DND-41 (cell line): ENCODE results near the gene OR51A2.
A peak's percentile ranks its signal among the peaks of the same experiment; 100 is the strongest.
"Not testable (repeated sequence)": the region's sequence is repeated elsewhere in the genome, so short reads cannot be mapped to it uniquely, and the experiment has no call there.

Experiments
- ATAC-seq: fragments of 200-7000 bp; cut with Tn5 transposase; 3 replicates; pipeline ENCODE4 v1.9.1; 2021; ENCODE audit warnings: low read depth; ENCODE audit not compliant: insufficient read depth
- DNase-seq: peaks from one replicate; pipeline ENCODE4 v3.0.0-alpha.2; 2020
- H2AFZ ChIP-seq: 2 replicates; pipeline ENCODE4 v1.6.0; 2012; ENCODE audit warnings: low read depth, low read length
- H3K27ac ChIP-seq: 2 replicates; pipeline ENCODE4 v1.5.1; 2012; ENCODE audit warnings: low read length, inconsistent platforms
- H3K27me3 ChIP-seq: fragments of 200-600 bp; sonication (generic); 2 replicates; pipeline ENCODE4 v1.6.0; 2012; ENCODE audit warnings: low read length, mild to moderate bottlenecking, inconsistent platforms; ENCODE audit not compliant: insufficient read depth, poor library complexity
- H3K36me3 ChIP-seq: 2 replicates; pipeline ENCODE4 v1.5.1; 2012; ENCODE audit warnings: low read length, inconsistent platforms; ENCODE audit not compliant: insufficient read depth
- H3K4me1 ChIP-seq: 2 replicates; pipeline ENCODE4 v1.5.1; 2012; ENCODE audit warnings: mild to moderate bottlenecking, low read length; ENCODE audit not compliant: insufficient read depth
- H3K4me2 ChIP-seq: 2 replicates; pipeline ENCODE4 v1.6.0; 2012; ENCODE audit warnings: mild to moderate bottlenecking, moderate library complexity, low read length, inconsistent platforms; ENCODE audit not compliant: insufficient read depth
- H3K4me3 ChIP-seq, 2 experiments: fragments of 200-600 bp in 1 of 2; shearing (Covaris generic) in 1 of 2; 2 replicates each; pipeline ENCODE4 v1.5.1; 2012 to 2016; ENCODE audit warnings: inconsistent platforms in 2 of 2, low read length in 2 of 2, mild to moderate bottlenecking in 2 of 2, low read depth in 1 of 2, moderate library complexity in 1 of 2
- H3K79me2 ChIP-seq: 2 replicates; pipeline ENCODE4 v1.6.0; 2012; ENCODE audit warnings: low read length, inconsistent platforms; ENCODE audit not compliant: insufficient read depth
- H3K9ac ChIP-seq: 2 replicates; pipeline ENCODE4 v1.6.0; 2012; ENCODE audit warnings: low read depth, mild to moderate bottlenecking, inconsistent platforms, low read length, moderate library complexity
- H3K9me3 ChIP-seq: 2 replicates; pipeline ENCODE4 v1.5.1; 2012; ENCODE audit warnings: low read length, moderate library complexity, mild to moderate bottlenecking, inconsistent platforms; ENCODE audit not compliant: insufficient read depth, severe bottlenecking
- H4K20me1 ChIP-seq: 2 replicates; pipeline ENCODE4 v1.6.0; 2012; ENCODE audit warnings: low read length; ENCODE audit not compliant: insufficient read depth
- EZH2 ChIP-seq: IDR thresholded peaks from 3 replicates; pipeline ENCODE4 v1.6.1; 2012; ENCODE audit warnings: borderline replicate concordance, low read depth, mild to moderate bottlenecking, moderate library complexity, low read length, inconsistent platforms; ENCODE audit not compliant: severe bottlenecking
- TF ChIP-seq, protein P1 (sequence below): IDR thresholded peaks from 2 replicates; pipeline ENCODE4 v1.5.1; 2012; ENCODE audit warnings: borderline replicate concordance, low read length, moderate library complexity, mild to moderate bottlenecking; ENCODE audit not compliant: poor library complexity, severe bottlenecking; ENCODE audit errors: extremely low read depth

Gene OR51A2

DNA sequence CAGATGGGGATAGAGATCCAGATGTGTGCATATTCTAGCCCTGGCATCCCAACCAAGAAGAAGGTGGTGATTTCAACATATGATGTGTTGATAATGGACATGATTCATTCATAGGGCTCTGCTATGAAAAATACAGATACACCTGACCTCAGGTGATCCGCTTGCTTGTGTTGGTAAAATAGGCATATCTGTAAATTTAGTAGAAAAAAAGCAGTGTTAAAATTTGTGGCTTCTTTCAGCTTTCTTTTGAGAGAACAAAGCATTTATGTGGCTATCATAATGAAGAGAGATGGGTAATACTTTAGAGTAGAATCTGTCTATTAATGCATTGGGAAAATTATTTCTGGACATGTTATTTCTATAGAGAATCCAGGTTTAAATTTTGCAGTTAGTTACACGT, at the start of gene OR51A2:
Gene OR51A2 (minus strand): TSS at position 101 of the 400 bp plus-strand sequence. CDS start 0 bp downstream, at position 101.
- H3K36me3 ChIP-seq, H3K27me3 ChIP-seq, H4K20me1 ChIP-seq, H3K27ac ChIP-seq, ATAC-seq, H3K4me1 ChIP-seq, H3K9me3 ChIP-seq, H3K79me2 ChIP-seq, H3K4me2 ChIP-seq, H3K9ac ChIP-seq, H2AFZ ChIP-seq, DNase-seq, H3K4me3 ChIP-seq: not testable (repeated sequence)

DNA sequence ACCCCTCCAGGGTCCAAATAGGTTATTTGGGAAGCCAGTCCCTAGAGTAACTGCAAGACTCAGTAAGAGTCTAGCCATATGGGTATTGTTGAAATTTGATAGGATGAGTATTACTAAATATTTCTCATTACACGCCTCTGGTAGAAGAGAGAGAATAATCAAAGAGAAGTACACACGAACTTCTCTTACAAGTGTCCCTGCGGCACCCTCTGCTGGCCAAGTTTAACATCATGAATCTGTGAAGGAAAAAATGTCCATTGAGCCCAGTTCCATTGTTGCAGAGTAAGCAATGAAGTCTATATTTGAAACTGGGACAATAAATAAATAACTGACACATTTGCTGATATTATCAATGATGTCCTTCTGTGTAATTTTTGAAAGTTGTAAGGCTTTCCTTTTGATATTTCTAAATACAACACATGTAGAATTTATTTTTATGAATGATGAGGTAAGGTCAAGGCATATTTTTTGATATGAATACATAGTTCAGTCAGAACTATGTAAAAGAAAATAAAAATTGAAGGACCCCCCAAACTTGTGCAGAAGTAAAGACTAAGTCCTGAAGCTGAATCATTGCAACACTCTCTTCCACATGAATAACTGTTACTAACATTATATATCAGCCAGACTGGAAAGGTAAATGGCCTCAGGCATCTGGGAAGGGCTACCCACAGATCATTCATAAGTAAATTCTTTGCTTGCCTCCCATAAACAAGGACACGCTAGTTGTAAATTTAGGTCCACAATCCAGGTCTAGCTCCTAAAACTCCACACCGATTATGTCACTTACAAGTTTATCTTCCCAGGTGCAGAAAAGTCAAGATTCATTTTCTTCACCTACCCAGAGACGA, 49.1 kb upstream of the OR51A2 start:
- Histone ChIP-seq H2AFZ (no peak overlapping the region), H3K27me3 (no peaks in the 10 kb centered on the region), H3K27ac (no peak overlapping the region), H3K4me1 (no peaks in the 10 kb centered on the region), H3K4me3 (no peak overlapping the region), H3K9me3 (no peaks in the 10 kb centered on the region), H3K79me2 (no peaks in the 10 kb centered on the region), H3K4me2 (no peak overlapping the region), H3K36me3 (no peaks in the 10 kb centered on the region), H3K9ac (no peak overlapping the region), H4K20me1 (no peaks in the 10 kb centered on the region)
- DNase-seq: peak; percentile 53
- ATAC-seq: peak; percentile 57; the same call in 1 of the 3 replicates
- TF ChIP-seq, protein P1, sequence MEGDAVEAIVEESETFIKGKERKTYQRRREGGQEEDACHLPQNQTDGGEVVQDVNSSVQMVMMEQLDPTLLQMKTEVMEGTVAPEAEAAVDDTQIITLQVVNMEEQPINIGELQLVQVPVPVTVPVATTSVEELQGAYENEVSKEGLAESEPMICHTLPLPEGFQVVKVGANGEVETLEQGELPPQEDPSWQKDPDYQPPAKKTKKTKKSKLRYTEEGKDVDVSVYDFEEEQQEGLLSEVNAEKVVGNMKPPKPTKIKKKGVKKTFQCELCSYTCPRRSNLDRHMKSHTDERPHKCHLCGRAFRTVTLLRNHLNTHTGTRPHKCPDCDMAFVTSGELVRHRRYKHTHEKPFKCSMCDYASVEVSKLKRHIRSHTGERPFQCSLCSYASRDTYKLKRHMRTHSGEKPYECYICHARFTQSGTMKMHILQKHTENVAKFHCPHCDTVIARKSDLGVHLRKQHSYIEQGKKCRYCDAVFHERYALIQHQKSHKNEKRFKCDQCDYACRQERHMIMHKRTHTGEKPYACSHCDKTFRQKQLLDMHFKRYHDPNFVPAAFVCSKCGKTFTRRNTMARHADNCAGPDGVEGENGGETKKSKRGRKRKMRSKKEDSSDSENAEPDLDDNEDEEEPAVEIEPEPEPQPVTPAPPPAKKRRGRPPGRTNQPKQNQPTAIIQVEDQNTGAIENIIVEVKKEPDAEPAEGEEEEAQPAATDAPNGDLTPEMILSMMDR: peak; percentile 72
- TF ChIP-seq EZH2: no peak

DNA sequence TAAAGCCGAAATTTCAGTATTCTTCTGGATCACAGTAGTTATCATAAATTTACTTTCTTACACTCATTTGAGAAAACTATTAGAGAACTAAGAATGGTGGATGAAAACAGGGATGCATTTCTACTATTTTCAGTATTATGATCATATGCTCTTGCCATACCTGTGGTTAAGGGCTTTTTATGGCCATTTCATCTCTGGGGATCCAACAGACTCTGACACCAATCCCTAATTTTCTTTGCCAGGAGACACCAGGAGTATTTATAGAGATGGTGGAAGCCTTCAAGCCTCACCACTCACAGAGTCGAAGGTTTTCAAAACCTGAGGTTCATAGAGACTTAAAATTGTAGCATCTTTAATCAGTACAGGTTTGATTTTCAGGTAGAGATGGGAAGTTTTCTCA, 39.0 kb upstream of the OR51A2 start, which contains the start of gene OR51L1:
Gene OR51L1 (plus strand): TSS at position 301 of the 400 bp plus-strand sequence. CDS start 4,132 bp downstream, outside the sequence.
- DNase-seq: no peak
- no peak within 1 kb of the TSS for H3K4me2 ChIP-seq
- no peak within 1 kb of the TSS for H3K4me3 ChIP-seq
- no peaks in the 10 kb centered on the region for H3K4me1 ChIP-seq
- no peak within 1 kb of the TSS for H3K9ac ChIP-seq
- TF ChIP-seq, protein P1: no peak
- no peak for TF ChIP-seq EZH2
- H3K9me3 ChIP-seq: no peaks in the 10 kb centered on the region
- H3K27me3 ChIP-seq: peaks cover 4% of the 10 kb centered on the region
- ATAC-seq: no peak
- no peaks in the 10 kb centered on the region for H3K36me3 ChIP-seq
- no peaks in the 10 kb centered on the region for H3K79me2 ChIP-seq
- no peak within 1 kb of the TSS for H3K27ac ChIP-seq
- H4K20me1 ChIP-seq: no peaks in the 10 kb centered on the region
- no peak within 1 kb of the TSS for H2AFZ ChIP-seq

DNA sequence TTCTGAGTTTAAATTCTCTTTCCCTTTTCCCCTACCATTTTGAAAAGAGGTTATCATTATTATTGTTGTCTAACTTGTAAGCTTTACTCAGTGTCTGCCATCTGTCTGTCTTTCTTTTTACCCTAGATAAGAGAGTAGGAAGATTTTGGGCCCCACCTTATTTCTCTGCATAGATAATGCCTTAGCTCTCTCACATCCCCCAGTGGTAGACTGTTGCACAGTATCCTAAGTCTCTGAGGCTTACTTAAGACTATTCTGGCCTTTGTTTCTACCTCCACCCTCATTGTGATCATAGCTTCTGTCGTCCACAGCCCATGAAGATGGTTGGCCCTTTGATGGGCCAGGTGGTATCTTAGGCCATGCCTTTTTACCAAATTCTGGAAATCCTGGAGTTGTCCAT, 35.5 kb upstream of the OR51A2 start:
- DNase-seq (no peak), ATAC-seq (peak; percentile 33; the same call in 1 of the 3 replicates)
- Histone ChIP-seq H3K79me2 (no peaks in the 10 kb centered on the region), H3K9ac (no peak overlapping the region), H3K4me2 (no peak overlapping the region), H3K27me3 (peaks cover 4% of the 10 kb centered on the region), H3K36me3 (no peaks in the 10 kb centered on the region), H2AFZ (no peak overlapping the region), H3K4me3 (no peak overlapping the region), H3K27ac (no peak overlapping the region), H3K4me1 (no peaks in the 10 kb centered on the region), H4K20me1 (no peaks in the 10 kb centered on the region), H3K9me3 (no peaks in the 10 kb centered on the region)
- TF ChIP-seq, protein P1: peak; percentile 27
- no peak for TF ChIP-seq EZH2
